GM18861 (cell line): Measurements from ENCODE around the gene RASSF3.
"Not testable (repeated sequence)": the region's sequence is repeated elsewhere in the genome, so short reads cannot be mapped to it uniquely, and the experiment has no call there.

Experiments used
- ATAC-seq: cut with Tn5 transposase; IDR thresholded peaks from one replicate; pipeline ENCODE4 v1.9.1; 2021; ENCODE audit not compliant: unreplicated experiment

The RASSF3 gene

DNA sequence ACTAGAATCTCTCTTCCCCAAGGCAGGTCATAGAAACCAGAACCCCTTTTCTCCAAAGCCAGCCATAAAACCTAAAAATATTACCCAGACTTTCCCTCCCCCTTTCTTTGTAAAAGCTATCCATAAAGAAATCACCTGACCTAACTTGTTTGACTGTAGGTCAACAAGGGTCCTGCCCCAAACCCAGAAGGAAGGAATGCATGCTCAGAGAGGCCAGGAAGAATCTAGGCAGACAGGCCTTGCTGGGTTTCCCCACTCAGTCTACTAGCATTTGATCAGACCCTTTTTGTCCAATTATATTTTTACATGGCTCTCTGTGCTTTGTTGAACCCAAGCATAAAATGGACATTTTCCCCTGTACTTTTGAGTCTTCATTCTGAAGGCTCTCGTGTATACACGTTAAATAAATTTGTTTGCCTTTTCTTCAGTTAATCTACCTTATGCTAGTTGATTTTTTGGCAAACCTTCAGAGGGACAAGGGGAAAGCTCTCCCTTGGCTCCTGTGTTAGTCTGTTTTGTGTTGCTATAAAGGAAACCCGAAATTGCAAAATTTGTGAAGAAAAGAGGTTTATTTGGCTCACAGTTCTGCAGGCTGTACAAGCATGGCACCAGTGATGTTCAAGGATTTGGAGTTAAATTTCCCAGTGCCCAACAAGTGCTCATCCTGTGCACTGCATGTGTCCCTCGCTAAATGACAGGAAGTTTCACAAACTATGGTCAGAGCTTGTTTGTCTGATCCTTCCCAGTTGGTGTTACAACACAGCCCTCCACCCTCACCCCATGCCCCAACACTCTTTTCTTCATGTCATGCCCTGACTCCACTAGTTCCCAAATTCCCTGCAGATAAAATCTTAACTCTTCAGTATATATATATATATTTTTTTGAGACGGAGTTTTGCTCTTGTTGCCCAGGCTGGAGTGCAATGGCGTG lies 14.2 kb upstream of the RASSF3 start:
- no peak for ATAC-seq

DNA sequence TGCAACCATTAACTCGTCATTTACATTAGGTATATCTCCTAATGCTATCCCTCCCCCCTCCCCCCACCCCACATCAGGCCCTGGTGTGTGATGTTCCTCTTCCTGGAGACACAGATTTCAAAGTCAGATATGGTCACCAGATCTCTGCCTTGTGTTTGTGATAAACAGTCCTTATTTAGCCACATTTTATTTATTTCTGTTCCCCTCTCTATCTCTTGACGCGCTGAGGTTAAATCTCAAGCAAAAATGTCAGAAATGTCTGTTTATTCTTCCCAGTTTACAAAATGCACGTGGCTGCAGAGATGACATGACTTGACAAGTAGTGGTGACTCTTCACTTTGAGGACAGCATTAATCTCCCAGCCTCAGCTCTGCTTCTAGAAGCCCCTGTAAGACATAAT lies 11.5 kb upstream of the RASSF3 start:
- ATAC-seq = no peak

DNA sequence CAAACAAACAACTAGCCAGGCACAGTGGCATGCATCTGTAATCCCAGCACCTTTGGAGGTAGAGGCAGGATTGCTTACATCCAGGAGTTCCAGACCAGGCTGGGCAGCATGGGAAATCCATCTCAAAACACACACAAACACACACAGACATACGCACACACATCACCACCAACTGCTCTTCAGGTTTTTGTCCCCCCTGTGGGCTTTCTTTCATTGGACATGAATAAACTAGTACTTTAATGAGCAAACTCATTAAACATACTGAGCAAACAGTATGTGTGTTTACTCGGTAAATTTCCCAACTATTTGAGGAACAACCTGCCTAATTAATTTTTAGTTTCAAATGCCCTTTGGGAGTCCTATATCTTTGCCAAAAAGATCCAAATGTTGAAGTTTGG lies 10.1 kb upstream of the RASSF3 start:
- no peak for ATAC-seq

DNA sequence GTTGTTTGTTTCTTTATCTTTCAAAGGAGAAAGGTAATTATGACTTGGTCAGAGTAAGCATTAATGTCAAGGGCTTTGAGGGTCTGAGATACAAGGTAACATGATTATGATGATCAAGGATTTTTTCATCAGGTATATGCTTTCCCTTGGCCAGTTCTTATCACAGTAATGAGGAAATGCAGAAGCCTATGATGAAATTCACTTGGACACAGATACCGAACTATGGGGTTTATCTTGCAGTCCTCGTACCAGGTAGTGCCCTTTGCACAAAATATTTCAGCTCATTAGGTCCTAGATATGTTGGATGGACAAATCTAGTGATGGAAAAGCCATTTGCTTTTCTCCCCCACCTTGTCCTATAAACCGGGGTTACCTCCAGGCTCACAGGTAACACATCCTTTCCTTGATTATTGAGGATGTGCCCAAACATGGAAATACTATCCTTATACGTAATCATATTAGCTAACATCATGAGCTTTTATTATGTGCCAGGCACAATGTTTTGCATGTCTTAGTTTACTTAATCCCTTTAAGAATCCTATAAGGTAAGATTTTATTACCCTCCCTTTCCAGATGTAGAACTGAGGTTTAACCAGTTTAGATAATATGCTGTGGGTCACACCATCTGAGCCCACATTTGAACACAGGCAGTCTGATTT lies 7.0 kb upstream of the RASSF3 start:
- ATAC-seq = no peak

DNA sequence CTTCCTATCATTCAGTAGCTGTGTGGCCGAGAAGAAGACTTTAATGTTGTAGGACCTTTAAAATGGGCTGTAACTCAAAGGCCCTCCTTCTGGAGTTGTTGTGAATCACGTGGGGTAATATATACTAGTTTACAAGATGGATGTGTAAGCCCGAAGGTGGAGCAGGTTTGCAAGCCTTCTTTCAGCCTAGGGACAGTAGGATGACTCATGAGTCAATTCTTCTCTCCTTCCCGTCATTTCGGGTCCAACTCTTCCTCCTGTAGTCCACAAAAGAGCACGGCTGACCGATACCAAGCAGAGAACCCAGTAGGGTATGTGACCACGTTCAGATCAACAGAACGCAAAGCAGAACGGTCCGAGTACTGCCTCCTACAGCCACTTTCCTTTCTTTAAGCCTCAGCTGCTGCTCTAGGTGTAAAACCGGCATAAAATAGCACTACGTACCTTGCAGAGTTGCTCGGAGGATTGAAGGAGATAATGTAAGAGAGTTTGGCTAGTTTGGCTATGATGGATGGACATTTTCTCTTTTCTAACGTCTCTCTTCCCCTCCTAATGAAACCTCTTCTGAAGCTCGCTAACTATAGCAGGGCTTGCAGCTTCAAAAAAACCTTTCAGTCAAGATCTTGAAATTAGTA lies 1.3 kb upstream of the RASSF3 start:
- peak; percentile 24 for ATAC-seq

DNA sequence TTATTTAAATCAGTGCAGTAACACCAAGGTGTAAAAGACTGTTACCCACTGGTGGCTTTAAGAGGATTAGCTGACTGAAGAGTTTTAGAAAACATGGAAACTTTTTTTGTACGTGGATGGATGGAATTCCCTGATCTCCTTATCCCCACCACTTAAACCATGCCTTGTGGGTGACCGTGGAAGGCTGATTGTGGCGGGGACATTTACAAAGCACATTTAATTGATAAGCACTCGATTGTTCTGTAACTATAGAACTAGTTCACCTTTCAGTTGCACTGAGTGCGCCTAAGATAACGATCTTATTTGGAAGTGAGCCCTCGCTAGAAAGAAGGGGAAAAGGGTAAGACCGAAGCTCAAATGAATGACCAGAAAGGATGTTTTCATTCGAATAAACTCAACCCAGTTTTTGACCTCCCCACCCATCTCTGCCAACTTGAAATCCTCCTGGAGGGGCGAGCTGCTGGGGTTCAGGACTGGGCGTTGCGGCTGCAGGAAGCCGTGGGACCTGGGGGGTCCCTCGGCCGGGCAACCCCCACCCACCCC lies 688 bp upstream of the RASSF3 start:
- ATAC-seq = no peak

DNA sequence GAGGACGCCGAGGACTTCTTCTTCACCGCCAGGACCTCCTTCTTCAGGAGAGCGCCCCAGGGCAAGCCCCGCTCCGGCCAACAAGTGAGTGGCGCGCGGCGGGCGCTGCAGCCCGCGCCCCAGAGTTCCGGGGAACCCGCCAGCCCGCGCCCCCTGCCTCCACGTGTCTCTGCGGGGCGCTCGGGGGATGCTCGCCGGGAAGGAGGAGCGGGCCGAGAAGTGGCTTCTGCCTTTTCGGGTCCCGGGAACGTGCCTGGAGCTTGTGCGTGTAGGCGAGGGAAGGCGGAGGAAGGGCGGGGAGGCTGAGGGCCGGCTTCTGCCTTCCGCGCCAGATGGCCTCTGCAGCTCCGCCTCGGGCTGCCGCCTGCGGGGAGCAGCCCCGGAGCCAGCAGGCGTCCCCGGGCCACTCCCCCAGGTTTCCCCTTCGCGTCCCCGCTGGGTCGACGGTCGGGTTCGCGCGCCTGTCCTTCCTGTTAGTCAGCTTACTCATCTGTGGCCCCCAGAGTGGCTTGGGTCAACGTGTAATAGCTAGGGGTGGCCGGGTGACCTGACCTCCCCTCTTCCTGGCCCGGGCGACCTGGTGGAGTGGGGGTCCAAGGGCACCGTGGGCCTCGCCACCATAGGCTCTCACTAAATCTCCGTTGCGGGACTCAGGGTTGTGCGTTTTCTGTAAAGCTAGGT lies 505 bp downstream of the RASSF3 start:
- ATAC-seq = peak; percentile 32

DNA sequence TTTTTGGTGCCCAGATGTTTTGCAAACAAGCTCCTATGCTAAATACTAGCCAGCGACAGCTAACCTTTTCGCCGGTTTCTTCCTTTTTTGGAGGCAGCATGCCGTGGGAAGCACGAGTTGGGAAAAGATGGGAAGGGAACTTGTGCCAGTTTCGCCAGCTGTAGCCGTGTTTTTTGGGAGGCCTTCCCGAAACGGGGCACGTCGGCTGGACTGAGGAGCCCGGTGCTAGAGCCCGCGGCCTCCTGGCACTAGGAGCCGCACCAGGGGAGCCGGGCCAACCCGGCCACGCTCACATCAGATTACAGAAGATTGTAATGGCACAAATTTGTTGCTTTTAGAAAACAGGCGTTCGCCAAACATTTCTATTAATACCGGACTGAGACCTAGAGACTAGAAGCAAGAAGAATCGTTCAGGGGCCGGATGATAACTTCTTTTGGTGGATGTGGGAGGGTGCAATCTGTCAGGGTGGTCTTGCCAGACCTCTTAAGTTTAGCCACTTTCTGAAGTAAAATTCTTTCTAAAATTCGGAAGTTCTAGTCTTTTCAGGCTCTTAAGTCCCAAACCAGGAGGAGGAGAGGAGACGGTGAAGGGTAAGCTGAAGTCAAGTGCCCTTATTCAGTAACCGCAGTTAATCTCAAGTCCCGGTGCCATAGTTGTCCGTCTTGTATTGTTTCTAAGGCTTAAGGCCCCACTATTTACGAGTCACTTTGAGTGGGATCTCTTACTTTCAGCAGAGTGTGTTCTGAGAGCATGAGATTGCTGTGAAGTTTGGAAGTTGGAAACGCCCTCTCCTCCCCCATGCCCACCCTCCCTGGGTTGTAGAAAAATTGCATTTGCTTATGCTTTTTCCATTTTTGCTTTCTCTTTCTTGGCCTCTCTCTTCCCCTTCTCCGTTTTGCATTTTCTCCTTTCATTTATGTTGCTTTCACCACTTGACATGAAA lies 1.3 kb downstream of the RASSF3 start:
- no peak for ATAC-seq

DNA sequence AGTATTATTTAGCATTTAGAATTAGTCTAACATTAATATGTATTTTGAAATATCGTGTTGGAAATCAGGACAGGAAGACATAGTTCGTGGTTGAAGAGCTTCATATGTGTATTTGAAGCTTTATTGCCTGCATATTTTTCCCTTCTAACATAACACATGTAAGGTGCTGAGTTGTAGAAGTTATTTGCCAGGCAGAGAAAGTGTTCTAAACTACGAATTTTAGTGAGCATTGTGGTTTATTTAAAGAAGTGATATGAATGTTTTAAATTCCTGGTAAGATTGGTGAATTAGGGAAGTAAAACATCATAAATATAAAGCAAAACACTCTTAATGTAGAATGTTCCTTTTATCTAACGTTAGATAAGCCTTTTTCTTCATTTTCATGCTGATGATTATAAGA lies 2.5 kb downstream of the RASSF3 start:
- ATAC-seq = no peak

DNA sequence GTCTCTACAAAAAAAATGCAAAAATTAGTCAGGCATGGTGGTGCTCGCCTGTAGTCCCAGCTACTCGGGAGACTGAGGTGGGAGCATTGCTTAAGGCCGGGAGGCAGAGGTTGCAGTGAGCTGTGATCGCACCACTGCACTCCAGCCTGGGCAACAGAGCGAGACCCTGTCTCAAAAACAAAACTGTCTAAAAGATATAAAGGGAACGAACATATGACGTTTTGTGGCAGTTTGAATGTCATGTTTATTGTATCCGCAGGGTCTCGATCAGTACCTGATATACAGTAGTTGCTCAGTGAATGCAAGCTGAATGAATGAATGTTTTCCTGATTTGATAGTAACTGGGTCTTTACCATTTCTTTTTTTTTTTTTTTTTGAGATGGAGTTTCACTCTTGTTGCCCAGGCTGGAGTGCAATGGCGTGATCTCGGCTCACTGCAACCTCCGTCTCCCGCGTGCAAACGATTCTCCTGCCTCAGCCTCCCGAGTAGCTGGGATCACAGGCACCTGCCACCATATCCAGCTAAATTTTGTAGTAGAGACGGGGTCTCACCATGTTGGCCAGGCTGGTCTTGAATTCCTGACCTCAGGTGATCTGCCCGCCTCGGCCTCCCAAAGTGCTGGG lies 3.6 kb downstream of the RASSF3 start:
- ATAC-seq = not testable (repeated sequence)

DNA sequence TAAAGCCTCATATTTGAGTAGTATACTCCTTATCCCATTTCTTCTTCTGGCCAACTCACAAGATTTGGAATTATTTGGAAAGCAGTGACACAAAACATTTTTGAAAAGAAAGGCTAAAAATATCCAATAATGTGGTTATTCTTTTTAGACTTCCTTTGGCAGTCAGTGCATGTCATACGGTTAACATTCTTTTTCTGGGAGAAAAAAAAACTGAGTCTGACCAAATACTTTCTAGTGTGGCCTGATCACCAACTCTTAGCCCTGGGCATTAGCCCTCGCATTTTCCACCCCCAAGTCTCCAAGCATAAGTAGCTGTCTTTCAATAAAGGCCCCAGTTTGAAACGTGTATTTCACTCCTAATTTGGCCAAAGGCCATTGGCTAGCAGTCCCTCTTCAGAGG lies 5.9 kb downstream of the RASSF3 start:
- no peak for ATAC-seq

DNA sequence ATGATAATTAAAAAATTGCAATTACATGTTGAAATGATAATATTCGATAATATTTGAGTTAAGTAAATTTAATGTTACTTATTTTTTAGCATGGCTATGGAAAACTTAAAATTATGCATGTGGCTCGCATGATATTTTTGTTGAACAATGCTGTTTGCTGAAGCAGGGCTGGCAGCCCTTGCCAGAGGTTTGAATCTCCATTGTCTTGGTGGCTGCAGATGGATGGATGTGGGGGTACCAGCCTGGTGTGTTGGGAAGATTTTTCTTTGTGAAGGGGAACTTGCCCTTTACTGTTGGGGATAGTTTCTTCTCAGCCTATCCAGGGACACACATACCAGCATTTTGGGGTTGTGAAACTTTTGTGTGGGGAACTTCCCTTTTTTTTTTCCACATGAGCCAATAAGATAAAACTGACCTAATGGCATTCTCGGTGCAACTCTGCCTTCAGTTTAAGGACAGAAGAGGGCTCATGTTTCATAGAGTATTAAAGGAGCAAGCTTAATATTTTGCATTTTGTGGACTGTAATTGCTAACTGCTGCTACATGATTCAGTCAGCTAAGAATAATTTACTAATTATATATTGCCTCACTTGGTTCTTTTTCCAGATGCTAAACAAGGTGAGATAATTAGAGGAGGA lies 8.8 kb downstream of the RASSF3 start:
- peak; percentile 42 for ATAC-seq

DNA sequence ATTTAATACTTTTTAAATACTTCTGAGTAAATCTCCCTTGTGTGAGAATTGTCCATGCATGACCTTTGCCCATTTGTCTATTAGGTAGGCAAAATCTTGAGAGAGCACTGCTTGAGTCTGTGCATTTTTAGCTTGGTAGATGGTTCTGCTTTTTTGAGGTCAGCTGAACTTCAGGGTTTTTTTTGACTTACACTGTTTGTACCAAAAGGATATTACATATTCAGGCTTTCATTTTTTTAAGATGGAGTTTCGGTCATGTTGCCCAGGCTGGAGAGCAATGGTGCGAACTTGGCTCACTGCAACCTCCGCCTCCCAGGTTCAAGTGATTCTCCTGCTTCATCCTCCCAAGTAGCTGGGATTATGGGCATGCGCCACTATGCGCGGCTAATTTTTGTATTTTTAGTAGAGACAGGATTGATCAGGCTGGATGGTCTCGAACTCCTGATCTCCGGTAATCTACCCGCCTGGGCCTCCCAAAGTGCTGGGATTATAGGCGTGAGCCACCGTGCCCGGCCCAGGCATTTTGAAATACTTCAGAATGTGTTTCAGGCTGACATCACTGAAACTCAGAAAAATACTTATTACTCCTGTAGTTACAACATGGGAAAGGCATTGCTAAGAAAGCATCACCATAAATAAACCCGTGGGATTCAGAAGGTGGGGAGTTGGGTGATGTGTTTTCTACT lies 11.1 kb downstream of the RASSF3 start:
- ATAC-seq = peak; percentile 67

DNA sequence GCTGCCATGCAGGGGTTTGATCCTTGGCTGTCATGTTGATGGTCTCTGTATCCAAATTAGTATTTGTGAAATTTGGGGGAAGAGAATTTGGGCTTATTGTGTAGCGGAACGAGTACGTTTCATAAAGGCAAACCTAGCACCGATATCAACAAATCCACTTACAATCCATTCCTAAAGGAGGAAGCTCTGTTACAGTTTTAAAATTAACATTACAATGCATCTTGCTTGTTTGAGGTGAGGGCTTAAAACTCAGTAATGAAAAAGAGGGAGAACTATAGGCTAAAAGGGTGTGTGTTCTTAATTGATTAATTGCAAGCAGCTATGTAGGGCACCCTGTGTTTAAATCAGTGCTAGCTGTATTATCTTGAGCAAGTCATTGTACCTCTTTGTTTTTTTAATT lies 13.7 kb downstream of the RASSF3 start:
- ATAC-seq = no peak

DNA sequence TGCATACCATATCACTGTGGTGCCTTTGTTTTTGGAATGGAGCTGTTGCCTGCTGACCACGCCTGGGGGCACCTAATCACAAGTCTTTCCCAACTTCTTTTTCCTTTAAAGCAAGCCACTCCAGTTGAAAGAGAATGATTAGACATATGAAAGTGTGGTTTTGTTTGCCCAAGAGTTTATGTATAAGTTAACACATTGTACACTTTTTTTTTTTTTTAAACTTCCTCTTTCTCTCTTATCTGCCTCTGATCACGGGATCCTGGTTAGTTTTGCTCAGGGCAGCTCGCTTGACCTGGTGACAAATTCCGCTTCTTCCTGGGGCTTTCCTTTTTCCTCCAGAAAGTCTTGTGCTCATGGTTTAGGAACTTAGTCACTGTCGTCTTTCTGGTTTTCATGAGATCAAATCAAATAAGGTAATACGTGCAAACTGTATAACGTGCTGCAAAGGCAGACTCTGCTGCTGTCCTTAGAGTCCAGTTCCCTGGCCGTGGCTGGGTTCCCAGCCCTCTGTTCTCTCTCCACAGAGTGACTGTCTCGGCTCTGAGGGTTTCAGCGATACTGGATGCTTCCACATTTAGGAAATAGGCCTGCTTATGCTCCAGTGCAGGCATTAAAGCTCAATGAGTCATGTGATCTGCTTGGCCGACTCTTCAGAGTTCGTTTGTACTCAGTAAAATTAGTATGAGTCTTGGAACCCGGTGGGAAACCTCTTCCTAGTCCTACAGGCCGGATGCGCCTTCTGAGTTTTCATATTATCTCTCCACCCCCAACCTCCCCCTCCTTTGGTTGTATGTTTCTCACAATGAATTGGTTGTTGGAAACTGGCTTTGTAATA lies 15.2 kb downstream of the RASSF3 start:
- peak; percentile 42 for ATAC-seq

DNA sequence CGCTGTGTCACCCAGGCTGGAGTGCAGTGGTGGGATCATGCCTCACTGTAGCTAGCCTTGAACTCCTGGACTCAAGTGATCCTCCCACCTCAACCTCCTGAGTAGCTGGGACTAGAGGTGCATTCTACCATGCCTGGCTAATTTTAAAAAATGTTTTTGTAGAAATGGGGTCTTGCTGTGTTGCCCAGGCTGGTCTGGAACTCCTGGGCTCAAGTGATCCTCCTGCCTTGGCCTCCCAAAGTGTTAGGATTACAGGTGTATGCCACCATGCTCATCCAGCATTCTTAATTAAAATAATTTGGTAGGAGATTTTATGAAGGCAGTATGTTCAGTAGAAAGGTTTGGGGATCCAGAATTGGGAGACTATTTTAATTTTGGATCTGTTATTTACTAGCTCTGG lies 16.3 kb downstream of the RASSF3 start:
- ATAC-seq = not testable (repeated sequence)

DNA sequence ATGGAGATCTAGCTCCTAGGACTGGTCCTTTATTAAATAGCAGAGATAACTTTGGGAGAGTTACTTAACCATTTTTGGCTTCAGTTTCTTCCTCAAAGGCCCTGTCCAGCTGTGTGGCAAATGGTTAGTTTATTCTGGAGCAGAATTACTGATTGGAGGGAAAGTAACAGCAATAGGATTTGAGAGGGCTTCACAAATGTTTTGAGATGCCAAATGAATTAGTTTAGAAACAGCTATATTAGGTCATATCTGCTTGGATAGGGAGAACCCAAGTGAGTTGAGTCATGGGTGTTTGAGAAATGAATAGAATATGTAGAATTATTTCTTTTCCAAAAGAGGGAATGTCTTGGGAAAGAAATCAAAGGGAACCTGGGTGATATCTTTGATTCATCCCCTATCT lies 17.5 kb downstream of the RASSF3 start:
- no peak for ATAC-seq

DNA sequence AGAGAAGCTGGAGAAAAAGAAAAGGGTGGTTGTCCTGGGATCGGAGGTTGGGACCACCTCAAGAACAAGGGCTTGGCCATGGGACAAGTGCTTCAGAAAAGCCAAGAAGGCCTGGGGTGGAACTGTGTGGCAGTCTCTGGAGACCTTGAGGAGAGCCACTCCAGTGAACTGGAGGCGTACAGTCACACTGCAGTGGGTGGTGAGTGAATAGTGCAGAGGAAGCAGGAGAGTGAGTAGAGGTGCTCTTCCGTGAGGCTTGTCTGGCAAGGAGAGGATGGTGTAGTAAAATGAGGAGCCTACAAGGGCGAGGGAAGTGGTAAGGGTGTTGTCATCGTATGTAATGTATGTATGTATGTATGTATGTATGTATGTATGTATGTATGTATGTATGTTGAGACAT lies 20.9 kb downstream of the RASSF3 start:
- ATAC-seq = peak; percentile 59
